ENCODE data around the gene KRI1.
A peak's percentile ranks its signal among the peaks of the same experiment; 100 is the strongest.
"Not testable (repeated sequence)": the region's sequence is repeated elsewhere in the genome, so short reads cannot be mapped to it uniquely, and the experiment has no call there.

KRI1 gene

DNA sequence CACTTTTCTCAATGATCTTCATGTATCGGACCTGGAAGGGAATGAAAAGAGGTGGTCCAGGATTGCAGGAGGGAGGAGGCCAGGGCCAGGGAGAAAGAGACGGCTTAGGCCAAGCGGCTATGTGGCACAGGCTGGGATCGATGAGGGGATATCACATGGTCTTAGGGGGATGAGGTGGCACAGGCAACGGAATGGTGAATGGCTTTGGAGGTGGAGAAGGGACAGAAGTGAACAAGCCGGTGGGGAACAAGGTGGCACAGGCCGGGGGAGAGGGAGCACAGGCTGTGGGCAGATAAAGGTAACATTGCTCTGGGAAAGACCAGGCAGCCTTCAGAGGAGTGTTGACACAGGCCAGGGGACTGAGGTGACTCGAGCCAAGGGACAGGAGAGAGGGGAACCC is 8.7 kb upstream of the KRI1 start:
- no peak for DNase-seq

DNA sequence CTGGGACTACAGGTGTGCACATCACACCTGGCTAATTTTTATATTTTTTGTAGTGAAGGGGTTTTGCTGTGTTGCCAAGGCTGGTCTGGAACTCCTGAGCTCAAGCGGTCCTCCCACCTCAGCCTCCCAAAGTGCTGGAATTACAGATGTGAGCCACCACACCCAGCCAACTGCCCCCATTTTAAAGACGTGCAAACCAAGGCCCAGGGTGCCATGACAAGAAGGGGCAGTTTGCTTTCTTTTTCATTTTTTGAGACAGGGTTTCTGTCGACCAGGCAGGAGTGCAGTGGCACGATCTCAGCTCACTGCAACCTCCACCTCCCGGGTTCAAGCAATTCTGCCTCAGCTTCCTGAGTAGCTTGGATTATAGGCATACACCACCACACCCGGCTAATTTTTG is 8.0 kb upstream of the KRI1 start:
- not testable (repeated sequence) for DNase-seq

- peak; percentile 75 for DNase-seq
These were observed 3.2 kb upstream of the KRI1 start, which contains the start of gene CDKN2D for GRCh38 chr19:10568826-10569651. Gene CDKN2D (minus strand): TSS chr19:10568979. CDS start chr19:10568653, 326 bp downstream.

DNA sequence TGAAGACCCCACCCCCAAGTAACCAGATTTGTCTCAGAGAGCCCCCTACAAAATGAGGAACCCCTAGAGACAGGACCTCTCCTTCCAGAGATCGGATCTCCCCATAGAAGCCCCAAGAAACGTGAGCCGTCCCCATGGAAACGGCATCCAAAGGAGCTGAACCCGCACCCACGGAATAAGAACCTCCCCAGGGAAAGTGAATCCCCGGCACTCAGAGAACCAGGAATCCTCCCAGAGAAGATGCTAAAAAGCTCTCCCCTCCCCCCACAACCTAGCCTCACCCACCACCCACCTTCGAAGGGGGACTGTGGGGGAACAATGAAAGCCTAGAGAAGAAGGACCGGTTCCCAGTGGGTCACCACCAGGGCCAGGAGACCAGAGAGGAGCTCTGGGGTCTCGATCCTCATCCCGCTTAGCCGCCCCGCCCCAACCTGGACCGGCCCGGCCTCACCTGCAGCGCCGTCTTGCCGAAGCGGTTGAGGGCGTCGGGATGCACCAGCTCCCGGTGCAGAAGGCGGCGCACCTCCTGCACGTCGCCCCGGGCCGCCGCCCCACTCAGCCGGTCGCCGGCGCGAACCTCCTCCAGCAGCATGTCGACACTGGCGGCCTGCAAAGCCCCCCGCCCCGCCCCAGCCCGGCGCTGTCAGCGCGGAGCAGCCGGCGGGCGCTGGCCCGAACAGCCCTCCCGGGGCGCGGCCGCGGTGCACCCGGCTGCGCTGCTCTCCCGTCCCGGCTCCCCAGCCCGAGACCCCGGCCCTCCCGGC is 2.4 kb upstream of the KRI1 start:
- DNase-seq = no peak

GRCh38 chr19:10567656-10568055 is 1.8 kb upstream of the KRI1 start:
- no peak for DNase-seq

DNA sequence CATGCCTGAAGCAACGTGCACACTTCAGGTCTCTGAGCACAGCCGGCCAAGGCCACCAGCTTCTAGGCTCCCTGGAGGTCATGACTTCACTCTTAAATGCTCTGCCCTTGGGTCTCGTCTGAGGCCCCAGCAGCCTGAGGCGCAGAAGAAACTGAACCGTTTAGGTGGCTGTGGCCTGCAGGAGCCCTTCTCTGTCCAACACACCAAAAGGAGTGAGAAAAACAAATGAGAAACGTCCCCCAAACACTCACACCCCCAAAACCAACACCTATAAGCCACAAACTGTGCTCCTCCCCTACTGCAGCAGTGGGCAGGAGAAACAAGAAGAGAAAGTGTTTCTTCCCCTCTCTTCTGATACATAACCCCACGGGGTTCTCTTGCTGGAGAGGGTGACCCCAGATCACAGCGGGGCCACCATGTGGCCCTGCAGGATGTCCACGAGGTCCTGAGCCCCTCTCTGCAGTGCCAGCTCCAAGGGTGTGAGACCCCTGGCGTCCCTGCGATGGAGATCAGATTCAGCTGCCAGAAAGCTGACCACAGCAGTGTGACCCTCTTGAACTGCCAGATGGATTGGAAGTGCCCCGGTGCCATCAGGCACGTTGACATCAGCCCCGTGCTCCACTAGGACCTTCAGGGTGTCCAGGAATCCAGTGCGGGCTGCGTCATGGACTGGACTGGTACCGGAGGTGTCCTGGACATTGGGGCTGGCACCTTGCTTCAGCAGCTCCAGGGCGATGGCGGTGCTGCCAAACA is 1.0 kb upstream of the KRI1 start:
- no peak for DNase-seq

GRCh38 chr19:10566408-10566657 is 523 bp upstream of the KRI1 start:
- DNase-seq = no peak

GRCh38 chr19:10565028-10565566 is 713 bp downstream of the KRI1 start:
- DNase-seq = no peak

GRCh38 chr19:10562609-10563008 is 3.2 kb downstream of the KRI1 start:
- DNase-seq = no peak

DNA sequence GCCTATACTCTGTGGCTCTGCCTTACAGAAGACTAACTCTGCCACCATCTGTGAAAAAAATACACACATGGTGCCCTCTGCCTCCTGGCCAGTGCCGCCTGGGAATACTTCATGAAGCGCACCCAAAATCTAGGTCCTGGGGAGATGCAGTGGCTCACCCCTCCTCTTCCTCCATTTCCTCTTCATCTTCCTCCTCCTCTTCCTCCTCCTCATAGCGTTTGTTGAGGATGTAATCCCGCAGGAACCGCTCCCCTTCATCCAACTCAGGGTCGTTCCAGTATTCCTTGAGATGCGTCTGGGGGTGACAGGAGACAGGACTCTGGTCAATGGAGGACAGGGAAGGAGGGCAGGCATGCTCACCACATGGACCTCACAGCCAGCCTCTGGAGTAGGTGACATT is 5.7 kb downstream of the KRI1 start:
- DNase-seq = no peak

DNA sequence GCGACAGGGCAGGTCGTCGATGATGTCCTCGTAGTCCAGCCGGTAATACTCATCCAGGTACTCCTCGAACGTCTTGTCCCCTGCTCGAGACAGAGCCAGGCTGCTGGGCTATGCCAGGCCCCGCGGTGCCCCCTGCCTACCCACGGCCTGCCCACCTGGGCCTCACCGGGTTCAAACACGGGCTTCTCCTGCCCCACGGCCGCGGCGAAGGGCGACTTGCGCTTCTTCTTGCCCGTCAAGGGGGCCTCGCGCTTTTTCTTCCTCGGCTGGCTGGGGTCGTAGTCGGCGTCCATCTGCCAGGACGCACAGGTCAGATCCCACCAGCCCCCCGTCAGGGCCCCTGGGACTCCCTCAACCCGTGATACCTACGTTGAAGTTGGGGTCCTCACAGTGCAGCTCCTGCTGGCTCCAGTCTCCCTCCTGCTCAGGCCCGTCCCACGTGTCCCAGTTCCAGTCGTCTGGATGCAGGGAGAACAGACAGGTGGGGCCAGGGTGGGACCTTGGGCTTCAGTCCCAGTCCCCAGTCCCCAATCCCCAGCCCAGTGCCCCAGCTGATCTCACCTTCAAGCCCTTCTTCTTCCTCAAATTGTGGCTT is 8.1 kb downstream of the KRI1 start:
- DNase-seq = no peak

- DNase-seq = no peak
These were observed 10.2 kb downstream of the KRI1 start for GRCh38 chr19:10555610-10555973.

- no peak for DNase-seq
These were observed 10.8 kb downstream of the KRI1 start for GRCh38 chr19:10554760-10555609.

DNA sequence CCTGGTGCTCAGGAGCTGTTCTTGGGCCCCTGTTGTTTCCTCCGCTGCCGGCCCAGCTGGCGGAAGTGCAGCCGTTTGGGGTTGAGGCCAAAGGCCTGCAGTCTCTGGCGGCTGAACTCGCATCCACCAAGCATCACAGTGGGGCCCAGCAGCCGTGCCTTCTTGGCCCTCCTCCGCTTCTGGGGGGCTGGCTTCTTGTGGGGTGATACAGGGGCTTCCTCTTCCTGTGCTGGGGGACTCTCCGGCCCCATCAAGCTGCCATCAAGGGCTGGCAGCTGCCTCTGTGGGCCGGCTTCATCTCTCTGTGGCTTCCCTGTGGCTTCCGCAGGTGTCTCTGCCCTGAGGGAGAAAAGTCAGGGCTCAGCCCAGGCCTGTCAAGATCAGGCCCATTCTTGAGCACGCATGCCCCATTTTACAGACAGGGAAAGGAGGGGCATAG is 11.8 kb downstream of the KRI1 start:
- DNase-seq = no peak

DNA sequence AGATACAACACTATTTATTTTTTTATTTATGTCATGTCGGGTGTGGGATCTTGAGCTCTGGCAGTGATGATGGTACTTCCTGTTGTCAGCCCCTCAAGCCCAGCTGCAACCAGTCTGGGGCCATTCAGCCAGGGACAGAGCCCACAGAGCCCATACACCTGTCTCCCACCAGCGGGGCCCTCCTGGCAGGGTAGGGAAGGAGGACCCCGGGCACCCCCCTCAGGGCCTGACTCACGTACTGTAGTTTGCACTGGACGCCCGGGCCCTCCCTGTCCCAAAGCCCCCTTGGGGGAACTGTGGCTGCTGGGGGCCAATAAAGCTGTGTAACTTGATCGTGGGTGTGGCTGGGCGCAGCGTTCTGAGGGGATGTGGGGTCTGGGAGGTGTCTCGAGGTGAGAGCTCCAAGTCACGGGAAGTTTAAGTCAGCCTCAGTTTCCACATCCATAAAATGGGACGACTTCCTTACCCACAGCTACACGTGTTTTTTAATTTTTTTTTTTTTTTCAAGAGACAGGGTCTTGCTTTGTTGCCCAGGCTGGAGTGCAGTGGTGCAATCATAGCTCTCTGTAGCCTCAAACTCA is 12.6 kb downstream of the KRI1 start:
- no peak for DNase-seq

DNA sequence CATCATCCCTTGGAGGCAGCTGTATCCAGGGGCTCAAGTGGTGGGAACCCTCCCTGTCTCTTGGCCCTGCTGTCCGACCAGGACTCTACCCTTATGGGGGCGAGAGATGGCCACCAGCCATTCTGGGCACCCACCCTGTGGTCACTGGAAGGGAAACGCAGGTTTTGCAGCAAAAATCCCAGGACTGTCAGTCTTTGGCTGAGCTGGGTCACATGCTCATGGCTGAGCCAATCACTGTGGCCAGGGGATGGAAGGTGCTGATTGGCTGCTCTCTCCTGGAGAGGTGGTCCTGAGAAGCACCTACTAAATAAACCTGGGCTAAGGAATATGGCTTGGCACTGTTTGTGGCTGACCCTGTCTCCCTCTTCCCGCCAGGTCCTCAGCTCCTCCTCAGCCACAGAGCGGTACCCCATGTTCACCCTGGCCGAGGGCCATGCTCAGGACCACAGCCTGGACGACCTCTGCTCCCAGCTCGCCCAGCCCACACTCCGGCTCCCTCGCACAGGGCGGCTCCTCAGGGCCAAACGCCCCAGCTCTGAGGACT is 13.2 kb downstream of the KRI1 start:
- no peak for DNase-seq

GRCh38 chr19:10551698-10552301 is 14.0 kb downstream of the KRI1 start:
- DNase-seq = no peak

GRCh38 chr19:10551006-10551405 is 14.8 kb downstream of the KRI1 start:
- not testable (repeated sequence) for DNase-seq

DNA sequence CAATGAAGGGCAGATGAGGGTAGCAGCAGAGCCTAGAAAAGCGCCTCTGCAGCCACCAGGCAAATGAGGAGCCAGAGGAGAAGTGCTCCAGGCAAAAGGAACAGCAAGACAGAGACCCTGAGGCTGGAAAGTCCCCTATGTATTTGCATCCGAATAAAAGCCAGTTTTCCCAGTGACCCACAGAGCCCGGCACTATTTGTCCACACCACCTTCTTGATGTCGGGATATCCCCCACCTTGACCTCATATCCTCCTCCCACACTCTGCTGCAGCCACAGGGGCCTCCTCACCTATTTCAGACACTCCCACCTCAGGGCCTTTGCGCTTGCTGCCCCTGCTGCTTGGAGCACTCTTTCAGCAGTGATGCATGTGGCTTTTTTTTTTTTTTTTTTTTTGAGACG is 15.5 kb downstream of the KRI1 start:
- no peak for DNase-seq

DNA sequence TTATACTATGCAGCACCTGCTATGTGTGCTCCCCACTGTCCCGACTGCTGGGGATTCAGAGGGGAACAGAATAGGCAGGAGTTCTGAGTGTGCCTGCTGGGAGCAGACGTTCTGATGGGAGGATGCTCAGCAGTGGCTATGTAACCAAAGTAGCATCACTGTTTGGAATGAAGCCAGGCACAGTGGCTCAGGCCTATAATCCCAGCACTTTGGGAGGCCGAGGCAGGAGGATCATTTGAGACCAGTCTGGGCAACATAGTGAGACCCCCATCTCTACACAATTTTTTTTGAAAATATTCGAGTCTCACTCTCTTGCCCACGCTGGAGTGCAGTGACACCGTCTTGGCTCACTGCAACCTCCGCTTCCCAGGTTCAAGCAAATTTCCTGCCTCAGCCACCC is 16.1 kb downstream of the KRI1 start:
- DNase-seq = no peak

GRCh38 chr19:10548746-10549276 is 17.0 kb downstream of the KRI1 start:
- DNase-seq = no peak
